ENCODE measurements around the gene EFNB1. TPM values are rescaled to one million over a fixed set of nuclear protein-coding genes. Genes with fewer than 3 reads are reported as not detected.
"Not testable (repeated sequence)": the region's sequence is repeated elsewhere in the genome, so short reads cannot be mapped to it uniquely, and the experiment has no call there.

EFNB1 gene
- total RNA-seq = 5.5 TPM in 2 replicates

DNA sequence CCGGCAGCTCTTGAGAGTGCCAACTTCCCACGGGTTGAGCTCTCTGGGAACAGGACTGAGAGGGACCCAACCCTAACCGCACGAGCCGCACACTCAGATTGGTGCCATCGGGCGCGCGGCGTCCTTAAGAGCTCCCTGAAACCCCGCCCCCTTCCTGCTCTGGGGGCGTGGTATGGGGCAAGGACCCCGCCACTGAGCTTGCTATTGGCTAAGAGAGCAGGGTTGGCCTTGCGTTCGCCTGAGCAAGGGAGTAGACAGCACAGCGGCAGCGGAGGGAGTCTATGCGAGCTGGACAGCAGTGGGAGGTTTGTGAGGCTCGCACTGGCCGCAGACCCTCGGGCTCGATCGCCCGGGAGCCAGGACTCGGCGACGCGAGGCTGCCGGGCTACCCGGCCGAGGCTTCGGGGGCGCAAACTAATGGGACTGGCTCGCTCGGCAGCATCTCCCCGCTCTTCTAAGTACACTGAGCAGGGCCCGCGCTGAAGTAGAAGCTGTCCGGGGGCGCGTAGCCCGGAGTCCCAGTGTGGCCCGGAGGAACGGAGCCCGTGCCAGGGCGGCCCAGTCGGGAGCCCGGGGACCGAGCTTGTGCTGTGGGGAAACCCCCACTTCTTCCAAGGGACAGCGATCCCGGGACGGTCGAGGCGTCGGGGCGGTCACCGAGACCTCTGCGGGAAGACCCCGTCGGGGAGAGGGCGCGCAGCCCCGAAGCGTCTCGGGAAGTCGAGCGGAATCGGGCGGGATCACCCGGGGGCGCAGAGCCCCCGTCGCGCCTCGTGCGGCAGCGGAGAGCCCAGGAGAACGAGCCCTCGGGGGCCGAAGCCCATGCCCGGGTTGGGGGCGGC lies at the start of gene EFNB1:
TSS of gene EFNB1 (plus strand) at position 282 of the 842 bp plus-strand sequence. CDS start 756 bp downstream, outside the sequence.
- intact Hi-C loops (cut with micrococcal nuclease) = loop anchor here (1.0 to 10.0 kb wide), 8 partner anchors 86 to 788 kb away; partner anchors contain the start of genes EDA and PJA1

DNA sequence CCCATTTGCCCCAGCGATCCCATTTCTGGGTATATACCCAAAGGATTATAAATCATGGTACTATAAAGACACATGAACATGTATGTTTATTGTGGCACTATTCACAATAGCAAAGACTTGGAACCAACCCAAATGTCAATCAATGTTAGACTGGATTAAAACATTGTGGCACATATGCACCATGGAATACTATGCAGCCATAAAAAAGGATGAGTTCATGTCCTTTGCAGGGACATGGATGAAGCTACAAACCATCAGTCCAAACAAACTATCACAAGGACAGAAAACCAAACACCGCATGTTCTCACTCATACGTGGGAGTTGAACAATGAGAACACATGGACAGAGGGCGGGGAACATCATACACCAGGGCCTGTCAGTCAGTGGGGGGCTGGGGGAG lies 47.5 kb upstream of the EFNB1 start:
- intact Hi-C loops (cut with micrococcal nuclease) = not testable (repeated sequence)

DNA sequence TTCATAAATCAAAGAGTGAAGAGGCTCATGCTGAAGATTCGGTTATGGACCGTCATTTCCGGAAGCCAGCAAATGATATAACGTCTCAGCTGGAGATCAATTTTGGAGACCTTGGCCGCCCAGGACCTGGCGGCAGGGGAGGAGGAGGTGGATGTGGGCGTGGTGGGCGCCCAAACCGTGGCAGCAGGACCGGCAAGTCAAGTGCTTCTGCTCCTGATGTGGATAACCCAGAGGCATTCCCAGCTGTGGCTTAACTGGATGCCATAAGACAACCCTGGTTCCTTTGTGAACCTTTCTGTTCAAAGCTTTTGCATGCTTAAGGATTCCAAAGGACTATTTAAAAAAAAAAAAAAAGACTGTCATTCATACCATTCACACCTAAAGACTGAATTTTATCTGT lies 44.0 kb upstream of the EFNB1 start:
- intact Hi-C loops (cut with micrococcal nuclease) = no loop called here

DNA sequence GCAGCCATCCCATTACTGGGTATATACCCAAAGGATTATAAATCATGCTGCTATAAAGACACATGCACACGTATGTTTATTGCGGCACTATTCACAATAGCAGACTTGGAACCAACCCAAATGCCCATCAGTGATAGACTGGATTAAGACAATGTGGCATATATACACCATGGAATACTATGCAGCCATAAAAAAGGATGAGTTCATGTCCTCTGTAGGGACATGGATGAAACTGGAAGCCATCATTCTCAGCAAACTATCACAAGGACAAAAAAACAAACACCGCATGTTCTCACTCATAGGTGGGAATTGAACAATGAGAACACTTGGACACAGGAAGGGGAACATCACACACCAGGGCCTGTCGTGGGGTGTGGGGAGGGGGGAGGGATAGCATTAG lies 42.2 kb upstream of the EFNB1 start:
- intact Hi-C loops (cut with micrococcal nuclease) = not testable (repeated sequence)

DNA sequence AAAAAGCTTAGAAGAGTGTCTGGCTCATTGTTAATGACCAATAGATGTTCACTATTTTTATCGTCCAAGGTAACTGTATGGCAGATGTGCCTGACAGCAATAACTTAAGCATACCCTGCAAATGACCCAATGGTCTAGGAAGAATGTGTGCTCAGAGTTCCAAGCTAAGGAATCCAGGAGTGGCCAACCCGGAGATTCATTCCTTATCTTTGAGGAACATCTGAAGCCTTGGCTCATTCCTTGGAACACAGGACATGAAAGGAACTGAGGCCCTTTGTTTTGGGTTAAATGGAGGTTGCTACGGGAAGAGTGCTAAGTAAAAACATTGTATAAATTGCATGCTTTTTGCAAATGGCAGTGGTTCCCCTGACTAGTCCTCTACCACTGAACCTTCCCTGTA lies 38.9 kb upstream of the EFNB1 start:
- intact Hi-C loops (cut with micrococcal nuclease) = loop anchor here (10.0 kb wide), 1 partner anchor 355 kb away; the partner anchor contains the start of gene OPHN1

DNA sequence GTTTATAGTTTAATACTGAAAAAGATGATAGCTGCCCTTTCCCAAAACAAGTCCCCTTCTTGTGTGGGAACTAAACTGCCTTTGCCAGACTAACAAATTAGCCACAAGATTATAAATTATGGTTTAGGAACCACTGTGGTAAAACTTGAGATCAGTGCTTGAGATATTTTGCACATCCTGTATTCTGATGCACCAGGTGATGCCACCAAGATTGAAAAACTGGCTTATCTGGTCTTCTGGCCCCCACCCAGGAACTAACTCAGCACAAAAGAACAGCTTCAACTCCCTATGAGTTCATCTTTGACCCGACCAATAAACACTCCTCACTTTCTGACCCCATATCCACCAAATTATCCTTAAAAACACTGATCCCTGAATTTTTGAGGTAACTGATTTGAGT lies 36.7 kb upstream of the EFNB1 start:
- intact Hi-C loops (cut with micrococcal nuclease) = loop anchor here (10.0 kb wide), 1 partner anchor 357 kb away; the partner anchor contains the start of gene OPHN1

DNA sequence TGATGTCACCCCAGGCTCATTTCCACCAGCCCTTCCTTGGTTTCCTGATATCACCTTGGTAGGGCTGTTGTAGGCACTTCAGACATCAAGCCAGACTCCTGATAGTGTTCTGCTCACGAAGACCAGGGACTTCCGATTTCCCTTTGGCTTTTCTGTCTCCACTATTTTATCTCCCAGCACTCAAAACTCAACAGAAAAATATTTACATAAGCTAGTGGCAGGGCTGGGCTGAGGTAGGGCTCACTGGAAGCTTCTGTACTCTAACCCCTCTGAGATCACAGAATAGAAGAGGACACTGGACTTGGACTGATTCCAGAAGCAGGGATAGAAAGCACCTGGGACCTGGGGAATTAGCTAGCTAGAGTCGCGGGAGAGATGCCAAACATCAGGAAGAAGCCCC lies 34.4 kb upstream of the EFNB1 start:
- intact Hi-C loops (cut with micrococcal nuclease) = loop anchor here (10.0 kb wide), 1 partner anchor 360 kb away; the partner anchor contains the start of gene OPHN1

DNA sequence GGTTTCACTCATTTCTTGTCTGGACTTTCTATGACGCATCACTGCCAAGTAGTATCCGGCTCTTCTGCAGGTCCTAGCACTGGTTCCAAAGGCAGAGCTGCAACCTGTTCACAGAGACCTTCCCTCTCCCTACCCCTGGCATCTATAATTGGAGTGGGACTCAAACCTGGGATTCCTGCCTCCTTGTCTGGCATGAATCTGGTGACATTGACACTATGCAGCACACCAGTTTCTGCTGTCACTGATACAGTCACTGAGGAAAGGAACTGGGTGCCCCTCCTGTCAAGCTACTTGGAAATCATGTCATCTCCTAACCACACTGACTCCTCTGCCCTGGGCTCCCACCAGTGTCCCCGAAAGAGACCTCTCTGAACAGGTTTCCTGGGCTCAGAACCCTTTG lies 33.1 kb upstream of the EFNB1 start:
- intact Hi-C loops (cut with micrococcal nuclease) = loop anchor here (10.0 kb wide), 1 partner anchor 361 kb away; the partner anchor contains the start of gene OPHN1

DNA sequence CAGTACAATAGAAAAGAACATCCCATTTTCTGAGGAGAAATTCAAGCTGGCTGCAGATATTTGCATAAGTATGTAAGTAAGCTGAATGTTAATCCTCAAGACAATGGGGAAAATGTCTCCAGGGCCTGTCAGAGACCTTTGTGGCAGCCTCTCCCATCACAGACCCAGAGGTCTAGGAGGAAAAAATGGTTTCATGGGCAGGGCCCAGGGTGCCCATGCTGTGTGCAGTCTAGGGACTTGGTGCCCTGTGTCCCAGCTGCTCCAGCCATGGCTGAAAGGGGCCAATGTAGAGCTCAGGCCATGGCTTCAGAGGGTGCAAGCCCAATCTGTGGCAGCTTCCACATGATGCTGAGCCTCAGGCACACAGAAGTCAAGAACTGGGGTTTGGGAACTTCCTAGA lies 30.4 kb upstream of the EFNB1 start:
- intact Hi-C loops (cut with micrococcal nuclease) = loop anchor here (10.0 kb wide), 1 partner anchor 364 kb away; the partner anchor contains the start of gene OPHN1

DNA sequence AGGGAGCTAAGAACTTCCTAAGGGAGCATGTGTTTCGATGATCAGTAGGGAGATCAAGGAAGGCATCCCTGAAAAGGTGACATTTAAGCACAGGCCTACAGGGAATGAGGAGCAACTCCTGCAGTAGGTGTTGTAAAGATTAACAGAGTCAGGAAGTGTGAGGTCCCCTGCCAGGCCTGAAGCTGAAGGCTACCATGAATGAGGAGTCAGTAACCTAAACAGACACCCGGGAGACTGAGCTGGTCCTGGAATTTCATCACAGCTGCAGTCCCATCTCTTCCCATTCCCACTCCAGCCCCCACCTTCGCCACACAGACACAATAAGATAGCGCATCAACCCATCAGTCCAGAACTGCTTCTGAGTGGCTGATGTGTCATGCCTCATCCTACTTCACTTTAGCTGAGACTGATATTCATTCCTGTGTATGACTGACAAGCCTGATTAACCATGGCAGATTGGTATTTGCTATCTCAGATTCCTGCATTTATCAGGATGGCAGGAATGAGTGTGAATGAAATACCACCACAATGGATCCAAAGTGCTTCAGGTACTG lies 27.0 kb upstream of the EFNB1 start:
- intact Hi-C loops (cut with micrococcal nuclease) = no loop called here

DNA sequence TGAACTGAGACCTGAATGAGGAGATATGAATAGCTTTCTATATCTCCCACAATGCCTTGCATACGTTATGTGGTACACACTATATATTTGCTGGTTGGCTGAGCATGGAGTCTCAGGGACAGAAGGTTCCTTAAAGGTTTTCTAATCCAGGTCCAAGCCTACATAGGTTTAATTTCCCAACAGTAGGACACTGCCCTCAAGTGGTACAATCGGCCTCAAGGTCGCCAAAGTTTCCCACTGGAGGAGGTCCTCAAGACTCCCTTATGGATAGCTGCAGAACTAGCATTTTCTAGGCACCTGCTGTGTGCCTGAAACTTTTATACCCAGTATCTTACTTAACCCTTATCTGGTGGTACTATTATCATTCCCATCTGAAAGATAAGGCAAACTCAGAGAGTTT lies 21.0 kb upstream of the EFNB1 start:
- intact Hi-C loops (cut with micrococcal nuclease) = loop anchor here (5.0 kb wide), 1 partner anchor 76 kb away; no protein-coding TSS in a partner anchor

DNA sequence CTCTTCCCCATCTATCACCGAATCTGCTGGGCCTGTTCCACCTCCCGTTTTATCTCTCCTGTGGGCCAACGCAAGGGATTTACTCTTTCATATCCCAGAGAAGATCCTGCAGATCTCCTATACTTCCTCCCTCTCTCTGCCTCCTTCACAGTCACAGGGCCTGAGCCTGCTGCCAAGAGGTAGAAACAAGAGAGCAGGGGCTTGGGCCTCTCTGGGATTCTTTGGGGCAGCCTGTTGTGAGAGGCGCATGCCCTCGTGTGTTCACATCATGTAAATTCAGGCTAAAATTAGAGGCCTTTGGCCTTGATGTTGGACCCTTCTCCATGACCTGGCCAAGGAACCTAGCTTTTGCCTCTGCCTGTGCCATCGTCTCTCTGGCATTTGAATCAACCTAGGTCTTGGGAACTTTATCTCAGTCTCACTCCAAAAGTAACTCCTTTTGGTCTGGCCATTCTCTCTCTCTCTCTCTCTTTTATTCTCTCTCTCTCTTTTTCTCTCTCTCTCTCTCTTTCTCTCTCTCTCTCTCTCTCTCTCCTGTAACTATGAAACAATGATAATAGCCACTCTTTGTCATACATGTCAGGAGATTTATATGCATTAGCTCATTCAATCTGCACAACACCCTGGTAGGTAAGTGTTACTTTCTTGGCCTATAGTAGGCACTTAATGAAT lies 20.0 kb upstream of the EFNB1 start:
- intact Hi-C loops (cut with micrococcal nuclease) = loop anchor here (5.0 kb wide), 1 partner anchor 77 kb away; no protein-coding TSS in a partner anchor

DNA sequence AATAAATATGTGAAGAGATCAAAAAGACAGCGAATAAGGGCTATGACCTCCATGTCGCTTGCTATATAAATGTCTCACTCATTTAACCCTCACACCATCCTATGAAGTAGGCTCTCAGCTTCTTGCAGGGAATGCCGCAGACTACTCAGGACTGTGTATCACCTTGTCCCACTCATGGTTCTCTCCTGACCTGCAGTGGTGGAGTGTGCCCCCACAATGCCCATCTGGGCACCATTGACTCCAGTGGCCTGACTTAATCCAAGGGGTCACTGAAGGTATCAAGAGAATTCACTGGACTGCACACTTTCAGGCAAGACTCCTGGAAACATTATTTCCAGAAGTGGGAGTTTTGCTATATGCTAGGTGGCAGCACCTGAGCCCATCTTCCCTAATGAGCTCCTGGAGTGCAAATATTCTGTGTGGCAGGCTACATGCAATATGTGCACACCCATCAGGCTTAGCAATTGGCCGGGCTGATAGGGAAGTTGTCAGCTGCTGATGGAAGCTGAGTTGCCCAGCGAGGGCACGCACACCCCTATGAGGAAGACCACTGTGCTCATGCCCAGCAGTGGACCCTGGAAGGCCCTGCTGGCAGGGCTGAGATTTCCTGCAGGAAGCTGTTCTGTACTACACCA lies 8.2 kb upstream of the EFNB1 start:
- intact Hi-C loops (cut with micrococcal nuclease) = loop anchor here (10.0 kb wide), 2 partner anchors 94 to 306 kb away; no protein-coding TSS in a partner anchor

DNA sequence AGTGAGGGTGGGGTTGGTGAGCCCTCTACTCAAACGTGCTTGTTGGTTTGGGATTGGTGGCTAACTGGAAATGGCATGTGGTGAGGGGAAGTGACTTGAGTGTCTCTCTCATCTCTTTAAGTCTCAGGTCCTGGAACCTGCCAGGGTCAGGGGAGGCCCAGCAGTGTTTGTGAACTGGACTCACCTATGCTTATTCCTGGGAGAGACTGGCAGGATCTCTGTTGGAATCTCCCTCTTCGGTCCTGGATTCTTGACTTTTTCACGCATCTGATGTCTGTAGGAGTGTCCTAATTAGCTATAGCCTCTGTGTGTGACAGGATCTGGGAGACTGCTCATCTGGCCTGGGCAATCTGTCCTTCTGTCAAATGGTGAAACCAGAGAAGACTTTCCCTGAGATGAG lies 7.2 kb upstream of the EFNB1 start:
- intact Hi-C loops (cut with micrococcal nuclease) = loop anchor here (10.0 kb wide), 2 partner anchors 93 to 307 kb away; no protein-coding TSS in a partner anchor

DNA sequence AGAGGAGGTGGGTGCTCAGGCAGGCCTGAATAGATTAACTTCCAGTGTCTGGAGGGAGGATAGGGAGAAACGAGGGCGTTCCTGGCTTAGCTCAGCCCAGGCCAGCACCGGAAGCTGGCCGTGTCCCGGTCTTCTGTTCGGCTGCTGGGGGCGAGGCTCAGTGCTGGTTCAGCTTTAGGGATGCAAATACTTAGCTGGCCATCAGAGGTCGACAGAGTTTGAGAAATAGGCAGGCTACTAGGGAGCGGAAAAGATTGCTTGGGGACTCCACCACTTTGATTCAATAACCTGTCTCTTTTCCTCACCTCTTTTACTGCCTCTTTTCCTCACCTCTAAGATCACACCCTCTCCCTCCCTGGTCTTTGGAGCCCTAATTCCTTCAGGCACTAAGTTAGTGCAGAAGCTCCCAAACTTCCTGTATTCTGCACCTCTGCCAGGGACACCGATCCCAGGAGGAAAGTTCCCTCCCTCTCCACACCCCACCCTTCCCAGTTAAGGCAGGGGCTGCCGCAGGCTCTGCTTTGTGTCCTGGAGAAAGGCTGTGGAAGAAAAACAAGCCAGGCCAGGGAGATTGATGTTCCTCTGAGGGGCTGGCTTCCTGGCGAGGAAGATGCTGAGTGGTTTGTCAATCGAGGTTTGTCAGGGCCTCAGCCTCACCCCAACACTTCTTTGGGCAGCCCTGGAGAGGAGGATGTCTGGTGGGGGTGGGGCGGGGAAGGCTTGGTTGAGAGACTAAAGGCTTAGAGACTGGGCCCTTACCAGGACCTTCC lies 6.0 kb upstream of the EFNB1 start:
- intact Hi-C loops (cut with micrococcal nuclease) = loop anchor here (10.0 kb wide), 2 partner anchors 92 to 308 kb away; no protein-coding TSS in a partner anchor

DNA sequence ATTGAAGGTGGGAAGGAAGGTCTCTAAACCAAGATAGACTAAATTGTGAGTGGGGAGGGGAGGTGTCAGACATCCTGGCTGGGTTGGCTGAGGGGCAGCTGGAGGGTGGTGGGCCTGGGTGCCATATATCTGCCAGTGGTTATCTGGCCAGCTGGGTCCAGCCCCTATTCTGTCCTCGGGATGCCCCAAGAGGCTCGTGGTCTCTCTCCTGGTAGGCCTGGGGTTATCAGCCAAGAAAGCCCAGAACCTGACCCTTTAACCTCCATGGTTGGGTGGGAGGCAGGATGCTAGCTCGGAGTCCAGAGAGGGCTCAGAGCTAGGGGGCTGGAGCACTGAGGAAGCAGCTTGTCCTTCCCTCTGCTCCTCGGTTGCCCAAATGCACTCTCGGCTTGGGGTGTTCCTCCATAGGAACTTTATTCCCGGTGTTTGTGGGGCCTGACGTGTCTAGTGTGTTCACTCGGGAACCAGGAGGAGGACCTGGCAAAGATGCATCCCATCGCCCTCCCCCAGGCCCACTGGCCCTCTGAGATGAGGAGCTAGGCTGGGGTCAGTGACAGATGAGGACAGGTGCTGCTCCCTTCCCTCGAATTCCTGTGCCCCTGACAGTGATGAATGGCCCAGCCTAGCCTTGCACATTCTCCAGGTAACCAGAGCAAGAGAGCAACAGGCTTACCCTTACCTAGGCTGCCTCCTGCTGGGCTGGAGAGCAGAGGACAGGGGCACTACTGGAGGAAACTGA lies 5.2 kb upstream of the EFNB1 start:
- intact Hi-C loops (cut with micrococcal nuclease) = loop anchor here (10.0 kb wide), 2 partner anchors 91 to 309 kb away; no protein-coding TSS in a partner anchor

DNA sequence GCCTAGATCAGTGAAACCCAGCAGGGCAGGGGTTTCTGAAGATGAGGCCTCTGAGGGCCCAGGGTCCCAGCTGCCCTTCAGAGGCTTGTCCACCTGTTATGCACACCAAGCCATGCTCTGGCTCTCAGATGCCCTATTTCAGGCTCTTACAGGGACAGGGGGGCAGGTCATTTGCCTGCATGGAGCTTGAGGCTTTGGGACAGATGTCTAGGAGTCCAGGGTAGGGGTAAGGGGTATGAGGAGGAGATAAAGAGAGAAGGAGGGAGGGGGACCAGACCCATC lies 4.7 kb upstream of the EFNB1 start:
- intact Hi-C loops (cut with micrococcal nuclease) = loop anchor here (10.0 kb wide), 2 partner anchors 91 to 309 kb away; no protein-coding TSS in a partner anchor

DNA sequence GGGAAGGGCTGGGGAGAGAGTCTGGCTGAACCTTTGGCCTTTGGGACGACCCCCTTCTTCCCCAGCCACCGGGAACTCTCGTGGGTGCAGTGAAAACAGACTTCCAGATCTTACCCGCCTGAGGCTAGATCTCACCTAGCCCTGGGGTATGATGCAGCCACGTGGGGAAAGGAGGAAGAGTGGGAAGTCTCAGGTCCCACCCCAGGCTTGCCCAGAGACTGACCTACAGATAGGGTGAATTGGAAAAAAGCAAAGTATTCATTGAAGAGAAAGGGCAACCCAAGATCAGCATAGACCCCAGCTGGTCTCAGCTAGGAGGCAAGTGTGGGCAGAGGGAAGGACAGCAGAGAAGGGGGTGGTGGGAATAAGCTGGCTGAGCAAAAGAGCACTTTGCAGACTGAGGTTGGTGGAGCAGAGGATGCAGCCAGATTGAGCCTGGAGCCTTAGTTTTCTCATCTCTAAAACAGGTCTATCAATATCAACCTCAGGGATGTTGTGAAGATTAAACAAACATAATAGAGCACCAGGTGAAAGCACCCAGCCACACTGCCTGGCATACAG lies 4.2 kb upstream of the EFNB1 start:
- intact Hi-C loops (cut with micrococcal nuclease) = loop anchor here (5.0 to 10.0 kb wide), 5 partner anchors 90 to 793 kb away; partner anchors contain the start of gene EDA
